Measurements from ENCODE around the gene EN1.

- no peak for TF ChIP-seq EZH2phosphoT487 (IDR thresholded peaks at IDR 0.05; ENCODE audit: low read depth, severe bottlenecking, unreplicated experiment)
- TF ChIP-seq EZH2 (IDR thresholded peaks at IDR 0.05; ENCODE audit: borderline replicate concordance), result no peak
- TF ChIP-seq CTCF (IDR thresholded peaks at IDR 0.05; ENCODE audit: poor library complexity), result no peak
These were observed 35.8 kb downstream of the EN1 start for GRCh38 chr2:118811514-118812115.

Data from hepatocyte (in vitro differentiated cells).